Activated naive CD8-positive, alpha-beta T cell (primary cell): ENCODE data around the gene LYZL2.
"Not testable (repeated sequence)": the region's sequence is repeated elsewhere in the genome, so short reads cannot be mapped to it uniquely, and the experiment has no call there.

Experiments
- H3K27ac Mint-ChIP-seq: one replicate; pipeline ENCODE4 v1.8.0; 2021; ENCODE audit warnings: mixed read lengths
- H3K27me3 Mint-ChIP-seq: one replicate; pipeline ENCODE4 v1.8.0; 2021; ENCODE audit warnings: mixed read lengths
- H3K36me3 Mint-ChIP-seq: one replicate; pipeline ENCODE4 v1.8.0; 2021; ENCODE audit warnings: mixed read lengths
- H3K4me1 Mint-ChIP-seq: one replicate; pipeline ENCODE4 v1.8.0; 2021; ENCODE audit warnings: low read depth, mixed read lengths
- H3K4me3 Mint-ChIP-seq: one replicate; pipeline ENCODE4 v1.8.0; 2021; ENCODE audit warnings: mild to moderate bottlenecking, mixed read lengths
- H3K9me3 Mint-ChIP-seq: one replicate; pipeline ENCODE4 v1.8.0; 2021; ENCODE audit warnings: low read depth, mixed read lengths

The LYZL2 gene

DNA sequence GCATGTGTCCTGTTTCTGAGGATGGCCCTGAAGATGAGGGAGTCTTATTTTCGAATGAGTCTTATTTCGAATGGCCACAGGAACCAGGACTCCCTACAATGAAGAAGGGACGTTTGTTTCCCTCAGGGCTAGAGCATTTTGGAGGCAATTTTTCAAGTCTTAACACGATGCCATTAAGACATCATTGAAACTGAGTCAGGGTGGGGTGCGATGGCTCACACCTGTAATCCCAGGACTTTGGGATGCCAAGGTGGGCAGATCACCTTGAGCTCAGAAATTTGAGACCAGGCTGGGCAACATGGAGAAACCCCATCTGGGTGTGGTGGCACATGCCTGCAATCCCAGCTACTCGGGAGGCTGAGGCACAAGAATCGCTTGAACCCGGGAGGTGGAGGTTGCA is 18.5 kb downstream of the LYZL2 start:
- not testable (repeated sequence) for H3K36me3 Mint-ChIP-seq, H3K4me3 Mint-ChIP-seq, H3K27ac Mint-ChIP-seq, H3K4me1 Mint-ChIP-seq, H3K9me3 Mint-ChIP-seq
- peaks cover 16% of the 10 kb centered on the region for H3K27me3 Mint-ChIP-seq

DNA sequence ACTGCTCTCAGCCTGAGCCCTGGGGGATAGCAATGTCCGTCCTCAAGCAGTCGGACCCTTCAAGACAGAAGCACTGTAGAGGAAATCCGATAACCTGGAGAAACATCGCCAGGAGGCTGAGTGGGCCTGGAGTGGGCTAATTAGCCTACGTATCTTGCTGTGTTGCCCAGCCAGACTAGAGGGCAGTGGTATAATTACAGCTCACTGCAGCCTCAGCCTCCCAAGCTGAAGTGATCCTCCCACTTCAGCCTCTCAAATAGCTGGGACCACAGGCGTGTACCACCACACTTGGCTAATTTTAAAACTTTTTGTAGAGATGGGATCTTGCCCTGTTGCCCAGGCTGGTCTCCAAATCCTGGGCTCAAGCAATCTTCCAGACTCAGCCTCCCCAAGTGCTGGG is 21.7 kb downstream of the LYZL2 start:
- peaks cover 19% of the 10 kb centered on the region for H3K27me3 Mint-ChIP-seq
- H3K4me1 Mint-ChIP-seq, result no peaks in the 10 kb centered on the region
- no peaks in the 10 kb centered on the region for H3K36me3 Mint-ChIP-seq
- no peak overlapping the region for H3K27ac Mint-ChIP-seq
- H3K4me3 Mint-ChIP-seq, result no peak overlapping the region
- no peaks in the 10 kb centered on the region for H3K9me3 Mint-ChIP-seq

DNA sequence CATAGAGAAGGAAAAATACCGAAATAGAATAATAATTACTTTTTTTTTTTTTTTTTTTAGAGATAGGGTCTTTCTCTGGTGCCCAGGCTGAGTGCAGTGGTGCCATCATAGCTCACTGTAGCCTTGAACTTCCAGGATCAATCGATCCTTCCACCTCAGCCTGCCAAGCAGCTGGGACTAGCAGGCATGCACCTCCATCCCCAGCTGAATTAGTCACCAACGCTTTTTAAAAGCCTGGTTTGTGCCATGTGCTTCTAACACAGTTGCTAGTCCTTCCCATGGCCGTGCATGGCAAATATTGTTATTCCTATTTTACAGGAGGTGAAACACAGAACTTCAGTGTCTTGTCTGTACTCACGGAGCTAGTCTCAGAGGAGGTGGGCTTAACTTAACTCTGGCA is 23.2 kb downstream of the LYZL2 start:
- Mint-ChIP-seq H3K36me3 (no peaks in the 10 kb centered on the region), H3K9me3 (no peaks in the 10 kb centered on the region), H3K4me1 (no peaks in the 10 kb centered on the region), H3K4me3 (no peak overlapping the region), H3K27me3 (peaks cover 17% of the 10 kb centered on the region), H3K27ac (no peak overlapping the region)

DNA sequence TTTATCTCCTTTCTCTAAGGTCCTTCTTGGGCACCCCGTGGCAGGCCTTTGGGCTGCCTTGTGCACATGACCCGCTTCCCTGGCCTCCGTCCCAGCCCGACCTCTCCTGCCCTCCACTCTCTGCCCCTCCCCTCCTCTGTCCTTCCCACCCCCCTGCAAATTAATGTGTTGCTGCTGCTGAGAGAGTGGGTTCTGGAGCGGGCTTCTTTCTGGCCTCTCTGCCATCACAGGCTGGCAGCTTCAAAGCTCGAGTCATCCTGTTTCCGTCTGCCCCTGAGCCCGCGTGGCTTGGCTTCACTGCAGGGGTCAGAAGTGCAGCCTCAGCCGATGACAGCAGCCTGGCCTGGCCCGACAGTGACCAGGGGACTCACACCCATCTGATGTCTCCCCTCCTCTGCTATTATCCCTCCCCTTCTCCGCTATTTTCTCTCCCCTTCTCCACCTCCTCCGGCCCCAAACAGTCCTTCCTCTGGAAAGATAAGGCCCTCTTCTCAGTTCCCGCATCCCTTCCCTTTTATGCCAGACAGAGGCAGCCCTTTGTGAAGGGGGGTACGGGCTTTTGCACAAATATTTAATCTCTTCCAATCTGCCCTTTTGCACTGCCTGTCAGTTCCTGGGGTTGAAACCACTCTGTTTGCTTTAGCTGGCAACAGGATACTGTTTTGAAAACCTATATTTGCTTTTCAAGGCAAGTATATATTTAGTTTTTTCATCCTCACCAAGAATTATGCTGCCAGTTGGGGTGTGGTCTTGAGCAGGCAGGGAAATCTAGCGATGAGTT is 24.0 kb downstream of the LYZL2 start:
- H3K36me3 Mint-ChIP-seq, H3K9me3 Mint-ChIP-seq, H3K4me3 Mint-ChIP-seq, H3K27ac Mint-ChIP-seq, H3K4me1 Mint-ChIP-seq: not testable (repeated sequence)
- peaks cover 17% of the 10 kb centered on the region for H3K27me3 Mint-ChIP-seq

DNA sequence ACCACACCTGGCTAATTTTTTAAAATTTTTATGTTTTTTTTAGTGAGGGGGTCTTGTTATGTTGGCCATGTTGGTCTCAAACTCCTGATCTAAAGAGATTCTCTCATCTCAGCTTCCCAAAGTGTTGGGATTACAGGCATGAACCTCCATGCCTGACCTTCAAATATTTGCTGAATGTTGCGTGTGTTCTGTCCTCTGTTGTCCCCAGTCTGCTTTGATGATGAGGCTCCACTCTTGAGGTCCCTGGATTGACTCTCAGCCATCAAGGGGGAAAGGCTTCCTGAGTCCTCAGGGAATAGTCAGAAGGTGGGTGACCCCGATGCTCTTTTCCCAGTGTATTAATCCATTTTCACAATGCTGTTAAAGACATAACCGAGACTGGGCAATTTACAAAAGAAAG is 26.0 kb downstream of the LYZL2 start:
- Mint-ChIP-seq H3K27ac (no peak overlapping the region), H3K9me3 (no peaks in the 10 kb centered on the region), H3K27me3 (peaks cover 13% of the 10 kb centered on the region), H3K4me1 (peaks cover 2% of the 10 kb centered on the region), H3K36me3 (no peaks in the 10 kb centered on the region), H3K4me3 (no peak overlapping the region)

DNA sequence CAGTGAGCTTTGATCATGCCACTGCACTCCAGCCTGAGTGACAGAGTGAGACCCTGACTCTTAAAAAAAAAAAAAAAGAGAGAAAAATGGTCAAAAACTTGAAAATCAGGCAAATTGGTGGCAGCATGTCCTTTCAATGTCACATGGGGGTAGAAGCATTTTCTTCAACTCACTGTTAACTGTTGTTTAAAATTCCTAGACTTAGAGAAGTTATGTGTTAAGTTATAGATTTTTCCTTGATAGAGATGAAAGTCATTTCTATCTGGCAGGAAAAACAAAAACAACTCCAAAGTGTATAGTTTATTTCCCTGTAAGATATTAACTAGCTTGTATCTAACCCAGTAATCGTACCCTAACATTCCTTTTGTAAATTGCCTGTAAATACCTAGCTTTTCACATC is 26.8 kb downstream of the LYZL2 start:
- Mint-ChIP-seq H3K27ac (no peak overlapping the region), H3K9me3 (no peaks in the 10 kb centered on the region), H3K27me3 (peaks cover 8% of the 10 kb centered on the region), H3K36me3 (no peaks in the 10 kb centered on the region), H3K4me1 (peaks cover 2% of the 10 kb centered on the region), H3K4me3 (no peak overlapping the region)

DNA sequence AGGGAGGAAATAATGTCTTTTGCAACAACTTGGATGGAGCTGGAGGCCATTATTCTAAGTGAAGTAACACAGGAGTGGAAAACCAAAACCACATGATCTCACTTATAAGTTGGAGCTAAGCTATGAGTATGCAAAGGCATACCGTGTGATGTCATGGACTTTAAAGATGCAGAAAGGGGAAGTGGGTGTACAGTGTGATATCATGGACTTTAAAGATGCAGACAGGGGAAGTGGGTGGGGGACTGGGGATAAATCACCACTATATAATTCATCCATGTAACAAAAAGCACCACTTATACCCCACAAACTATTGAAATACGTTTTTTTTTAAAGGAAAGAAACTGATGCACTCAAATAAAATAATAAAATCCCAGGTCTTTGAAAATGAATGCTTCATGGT is 29.5 kb downstream of the LYZL2 start:
- H3K4me1 Mint-ChIP-seq, result peaks cover 2% of the 10 kb centered on the region
- no peak overlapping the region for H3K27ac Mint-ChIP-seq
- H3K27me3 Mint-ChIP-seq, result peaks cover 2% of the 10 kb centered on the region
- no peaks in the 10 kb centered on the region for H3K9me3 Mint-ChIP-seq
- no peak overlapping the region for H3K4me3 Mint-ChIP-seq
- no peaks in the 10 kb centered on the region for H3K36me3 Mint-ChIP-seq

DNA sequence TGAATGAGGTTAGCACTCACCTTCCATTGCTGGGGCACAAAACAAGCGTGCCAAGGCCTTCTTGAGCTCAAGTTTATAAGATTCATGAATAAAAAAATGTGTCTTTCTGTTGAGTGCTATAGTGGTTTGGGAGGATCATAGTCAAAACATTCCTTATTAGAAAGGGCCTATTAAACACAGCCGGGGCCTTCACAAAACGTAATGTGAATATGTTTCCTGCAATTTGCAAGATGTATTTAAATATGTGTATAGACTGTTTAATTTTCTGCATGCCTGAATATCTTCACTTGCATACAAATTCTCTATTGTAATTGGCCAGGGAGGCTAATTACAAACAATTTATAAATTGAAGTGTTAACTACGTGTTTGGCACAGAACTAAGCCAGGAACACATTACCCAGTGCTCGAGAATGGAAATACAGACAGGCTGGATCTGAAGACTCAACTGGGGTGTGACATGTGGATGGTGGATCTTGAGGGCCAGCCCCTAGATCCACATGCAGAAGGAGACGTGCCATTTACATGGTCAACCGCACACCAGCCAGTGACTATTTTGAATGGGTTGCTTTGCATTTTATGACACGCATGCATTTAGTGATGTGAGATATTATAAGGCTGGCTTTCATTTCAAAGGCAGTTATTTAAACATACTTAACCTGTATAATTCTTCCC is 31.3 kb downstream of the LYZL2 start:
- Mint-ChIP-seq H3K27me3 (peaks cover 4% of the 10 kb centered on the region), H3K4me3 (no peak overlapping the region), H3K27ac (no peak overlapping the region), H3K4me1 (peaks cover 2% of the 10 kb centered on the region), H3K9me3 (no peaks in the 10 kb centered on the region), H3K36me3 (no peaks in the 10 kb centered on the region)

DNA sequence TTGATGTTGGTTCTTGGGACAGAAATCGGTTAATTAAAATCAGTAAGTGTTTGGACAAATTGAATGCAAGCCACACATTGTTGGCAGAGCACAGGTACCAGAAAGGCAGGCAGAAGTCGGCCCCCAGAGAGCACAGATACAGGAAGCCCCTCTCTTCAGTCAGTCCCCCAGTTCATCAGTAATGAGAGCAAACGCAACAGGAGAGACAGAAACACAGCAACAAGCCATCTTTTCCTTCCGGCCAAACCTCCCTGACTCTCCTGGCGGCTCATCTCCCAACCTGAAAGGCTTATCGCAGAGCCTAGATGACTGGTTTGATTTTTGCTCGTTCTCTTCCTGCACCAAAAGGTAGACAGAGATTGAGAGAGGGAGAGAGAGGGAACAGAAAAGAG is 32.1 kb downstream of the LYZL2 start:
- not testable (repeated sequence) for H3K4me1 Mint-ChIP-seq, H3K27ac Mint-ChIP-seq, H3K4me3 Mint-ChIP-seq, H3K27me3 Mint-ChIP-seq, H3K36me3 Mint-ChIP-seq, H3K9me3 Mint-ChIP-seq

DNA sequence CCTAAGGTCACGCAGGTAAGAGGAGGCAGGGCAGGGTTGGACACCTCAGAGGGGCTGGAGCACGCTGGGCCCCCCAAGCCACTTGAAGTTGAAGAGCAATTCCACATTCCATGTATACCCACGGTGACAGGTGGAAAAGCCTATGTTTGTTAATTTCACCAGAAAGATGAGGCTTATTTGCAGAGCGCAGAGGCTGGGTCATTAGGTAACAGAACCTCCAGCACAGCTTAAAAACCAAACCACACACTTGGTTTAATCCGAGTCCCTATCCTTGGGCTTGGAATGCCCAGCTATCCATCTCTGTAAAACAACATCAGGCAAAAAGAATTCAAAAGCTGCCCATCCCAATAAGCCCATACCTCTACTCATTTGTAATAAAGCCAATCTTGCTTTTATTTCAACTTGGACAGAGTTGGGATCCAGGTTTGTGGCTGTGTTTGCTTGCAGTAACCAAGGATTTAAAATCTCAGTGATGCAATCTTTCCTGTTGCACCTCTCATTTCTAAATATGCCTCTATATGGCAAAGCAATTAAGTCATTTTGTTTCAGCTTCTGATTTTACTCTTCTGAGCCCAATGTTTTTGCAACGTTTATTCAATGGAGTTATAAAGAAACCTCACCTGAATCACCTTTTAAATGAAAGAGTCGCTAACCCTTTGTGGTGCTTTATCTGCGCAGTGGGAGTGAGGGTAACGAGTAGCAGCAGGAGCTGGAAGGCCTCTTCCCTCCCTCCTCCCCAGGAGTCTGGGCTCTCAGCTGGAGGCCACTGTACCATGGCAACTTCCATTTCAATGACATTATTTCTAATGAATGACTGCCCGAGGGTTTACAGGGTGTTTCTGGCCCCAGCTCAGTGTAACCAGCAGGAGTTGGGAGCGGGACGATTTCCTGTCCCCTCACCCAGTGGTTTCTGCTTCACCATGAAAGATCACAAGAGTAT is 32.8 kb downstream of the LYZL2 start:
- H3K27ac Mint-ChIP-seq, H3K4me1 Mint-ChIP-seq, H3K36me3 Mint-ChIP-seq, H3K27me3 Mint-ChIP-seq, H3K4me3 Mint-ChIP-seq, H3K9me3 Mint-ChIP-seq: not testable (repeated sequence)

DNA sequence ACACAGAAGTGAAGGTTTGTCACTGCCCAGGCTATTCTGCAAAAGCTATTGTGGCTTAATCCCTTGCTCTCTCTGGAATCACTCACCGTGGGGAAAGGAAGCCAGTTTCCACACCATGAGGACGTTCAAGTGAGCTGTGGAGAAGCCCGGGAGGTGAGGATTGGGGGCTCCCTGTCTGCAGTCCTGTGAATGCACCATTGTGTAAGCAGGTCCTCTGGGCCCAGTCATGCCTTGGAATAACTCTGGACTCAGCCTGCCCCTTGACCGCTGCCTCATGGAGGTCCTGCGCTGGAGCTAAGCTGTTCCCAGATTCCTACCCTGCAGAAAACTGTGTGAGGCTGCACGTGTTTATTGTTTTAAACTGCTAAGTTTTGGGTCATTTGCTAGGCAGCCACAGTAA is 33.5 kb downstream of the LYZL2 start:
- H3K9me3 Mint-ChIP-seq, result no peaks in the 10 kb centered on the region
- no peak overlapping the region for H3K27ac Mint-ChIP-seq
- peaks cover 2% of the 10 kb centered on the region for H3K4me1 Mint-ChIP-seq
- H3K27me3 Mint-ChIP-seq, result peaks cover 8% of the 10 kb centered on the region
- no peaks in the 10 kb centered on the region for H3K36me3 Mint-ChIP-seq
- no peak overlapping the region for H3K4me3 Mint-ChIP-seq

DNA sequence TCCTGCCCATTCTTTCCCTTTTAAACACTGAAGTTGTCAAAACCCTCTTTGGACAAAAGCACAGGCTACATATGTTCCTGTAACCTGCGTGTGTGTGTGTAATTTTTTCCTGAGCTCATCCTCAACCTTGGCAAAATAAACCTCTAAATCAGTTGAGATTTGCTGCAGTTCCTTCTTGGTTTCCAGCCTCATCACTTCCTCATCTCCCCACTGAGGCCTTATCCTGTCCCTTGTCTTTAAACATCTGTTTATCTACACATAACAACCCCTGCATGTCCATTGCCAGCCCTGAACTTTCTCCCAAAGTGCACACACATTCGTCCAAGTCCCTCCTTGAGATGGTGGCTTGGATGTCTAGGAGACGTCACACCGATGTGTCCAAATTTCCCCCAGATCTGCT is 35.5 kb downstream of the LYZL2 start:
- Mint-ChIP-seq H3K27me3 (peaks cover 8% of the 10 kb centered on the region), H3K9me3 (no peaks in the 10 kb centered on the region), H3K4me3 (no peak overlapping the region), H3K36me3 (no peaks in the 10 kb centered on the region), H3K27ac (no peak overlapping the region), H3K4me1 (no peaks in the 10 kb centered on the region)

DNA sequence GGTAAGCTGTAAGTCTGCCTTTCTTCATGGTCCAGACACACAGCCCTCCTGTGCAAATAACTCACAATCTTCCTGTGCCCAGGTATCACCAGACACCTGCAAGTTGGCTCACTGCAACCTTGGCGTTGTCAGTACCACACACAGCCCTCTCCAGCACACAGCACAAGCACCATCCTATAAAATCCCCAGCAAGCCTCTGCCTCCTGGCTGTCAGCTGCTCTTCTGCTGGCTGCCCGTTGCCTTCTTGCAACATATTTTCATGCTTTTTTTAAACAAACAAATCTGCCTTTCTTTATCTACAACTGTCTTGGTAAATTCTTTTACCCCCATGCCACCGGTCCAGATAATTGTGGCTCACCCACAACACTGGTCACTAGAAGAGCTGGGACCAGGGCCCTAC is 36.8 kb downstream of the LYZL2 start:
- not testable (repeated sequence) for H3K27me3 Mint-ChIP-seq, H3K27ac Mint-ChIP-seq, H3K36me3 Mint-ChIP-seq, H3K4me1 Mint-ChIP-seq, H3K9me3 Mint-ChIP-seq, H3K4me3 Mint-ChIP-seq

DNA sequence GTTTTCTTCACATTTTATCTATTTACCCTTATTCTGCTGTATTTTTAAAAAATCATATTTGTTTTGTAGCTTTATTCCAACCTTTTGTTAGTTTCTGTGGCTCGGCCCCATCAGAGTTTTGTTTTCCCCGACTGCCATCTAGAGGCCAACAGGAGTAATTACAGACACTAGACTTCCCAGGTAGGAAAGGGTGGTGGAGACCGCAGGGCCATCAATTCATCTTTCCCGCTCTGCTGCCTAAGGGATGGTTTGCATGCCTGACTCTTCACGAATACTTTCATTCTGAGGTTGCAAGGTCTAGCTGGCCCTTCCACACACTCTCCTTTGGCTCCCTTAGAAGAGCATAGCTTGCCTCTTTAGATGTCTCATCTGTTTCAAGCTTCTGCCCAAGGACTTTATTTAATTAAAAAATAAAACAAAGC is 38.3 kb downstream of the LYZL2 start:
- H3K4me3 Mint-ChIP-seq, result no peak overlapping the region
- no peaks in the 10 kb centered on the region for H3K9me3 Mint-ChIP-seq
- peaks cover 8% of the 10 kb centered on the region for H3K27me3 Mint-ChIP-seq
- H3K4me1 Mint-ChIP-seq, result no peaks in the 10 kb centered on the region
- no peak overlapping the region for H3K27ac Mint-ChIP-seq
- H3K36me3 Mint-ChIP-seq, result no peaks in the 10 kb centered on the region

DNA sequence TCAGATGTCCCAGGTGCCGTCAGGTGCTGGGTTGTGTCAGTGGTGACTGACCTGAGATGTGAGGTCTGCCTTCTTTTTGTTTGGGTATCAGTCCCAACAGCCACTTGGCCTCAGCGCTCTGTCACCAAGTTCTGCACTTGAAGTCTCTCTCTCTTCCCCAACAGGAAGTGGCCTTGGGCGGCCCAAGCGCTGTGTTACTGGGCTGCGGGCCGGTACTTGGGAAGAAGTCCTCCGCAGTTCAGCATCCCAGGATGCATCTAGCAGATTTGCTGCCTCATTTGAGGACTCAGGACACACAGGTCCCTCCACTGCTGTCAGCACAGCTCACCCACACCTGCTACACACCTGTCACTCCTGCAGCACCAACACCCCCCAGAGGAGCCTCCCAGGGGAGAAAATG is 40.1 kb downstream of the LYZL2 start:
- no peaks in the 10 kb centered on the region for H3K36me3 Mint-ChIP-seq
- H3K27me3 Mint-ChIP-seq, result peaks cover 8% of the 10 kb centered on the region

More for the DNA sequence above, 40.1 kb downstream of the LYZL2 start:
- H3K27ac Mint-ChIP-seq, result no peak overlapping the region
- no peak overlapping the region for H3K4me3 Mint-ChIP-seq
- H3K9me3 Mint-ChIP-seq, result no peaks in the 10 kb centered on the region
- no peaks in the 10 kb centered on the region for H3K4me1 Mint-ChIP-seq
